Astrocyte of the cerebellum (primary cell): ENCODE results near the gene FAF1.
A peak's percentile ranks its signal among the peaks of the same experiment; 100 is the strongest.

Source experiments
- DNase-seq: peaks from one replicate; pipeline ENCODE4 v3.0.0-alpha.2; 2011; ENCODE audit warnings: low read depth
- H3K4me3 ChIP-seq: 2 replicates; pipeline ENCODE4 v1.5.1; 2011; ENCODE audit warnings: mild to moderate bottlenecking, low read depth, low read length, moderate library complexity
- CTCF ChIP-seq: IDR thresholded peaks from 2 replicates; pipeline ENCODE4 v1.5.1; 2012; ENCODE audit warnings: low read length, low read depth, moderate library complexity, mild to moderate bottlenecking; ENCODE audit errors: missing control alignments
- in situ Hi-C: cut with HindIII; loops from 2 replicates; pipeline ENCODE4 v1.10.0; 2017; ENCODE audit warnings: low sequenced_read_pairs

FAF1 gene

GRCh38 chr1:50858761-50859160 lies 101.3 kb downstream of the FAF1 start:
- DNase-seq, result peak; percentile 13
- no peak overlapping the region for H3K4me3 ChIP-seq
- no peak for TF ChIP-seq CTCF
- in situ Hi-C loops, result no loop called here

- TF ChIP-seq CTCF, result no peak
- in situ Hi-C loops, result no loop called here
- no peak for DNase-seq
- no peak overlapping the region for H3K4me3 ChIP-seq
Observed at GRCh38 chr1:50857702-50858101, 102.4 kb downstream of the FAF1 start.

- H3K4me3 ChIP-seq, result no peak overlapping the region
- in situ Hi-C loops, result no loop called here
- no peak for DNase-seq
- TF ChIP-seq CTCF, result no peak
Observed at GRCh38 chr1:50853325-50853724, 106.7 kb downstream of the FAF1 start.

- in situ Hi-C loops, result no loop called here
- no peak for DNase-seq
- TF ChIP-seq CTCF, result no peak
- no peak overlapping the region for H3K4me3 ChIP-seq
Observed at GRCh38 chr1:50852889-50853288, 107.2 kb downstream of the FAF1 start.

- no peak overlapping the region for H3K4me3 ChIP-seq
- no peak for TF ChIP-seq CTCF
- no peak for DNase-seq
- in situ Hi-C loops, result no loop called here
Observed at GRCh38 chr1:50851466-50851865, 108.6 kb downstream of the FAF1 start.

GRCh38 chr1:50851034-50851433 lies 109.0 kb downstream of the FAF1 start:
- no peak for TF ChIP-seq CTCF
- DNase-seq, result no peak
- in situ Hi-C loops, result no loop called here
- H3K4me3 ChIP-seq, result no peak overlapping the region

GRCh38 chr1:50847303-50847702 lies 112.8 kb downstream of the FAF1 start:
- no peak overlapping the region for H3K4me3 ChIP-seq
- DNase-seq, result no peak
- in situ Hi-C loops, result no loop called here
- TF ChIP-seq CTCF, result no peak
